Peyer's patch (tissue), 4 donors: ENCODE measurements around the gene AKAP7.

Experiments used
- CTCF ChIP-seq, 6 experiments: fragments of 450-650 bp in 4 of 6; fragments of 200-600 bp in 2 of 6; sonication (generic) in 1 of 6; IDR thresholded peaks; one replicate each; pipeline ENCODE4 v1.5.1; 2017 to 2019; ENCODE audit warnings: antibody characterized with exemption in 6 of 6, mild to moderate bottlenecking in 3 of 6, moderate library complexity in 1 of 6
- POLR2A ChIP-seq, 2 donors: fragments of 450-650 bp; IDR thresholded peaks; one replicate each; pipeline ENCODE4 v1.5.1; 2017; ENCODE audit warnings: antibody characterized with exemption in 2 of 2, mild to moderate bottlenecking in 2 of 2, moderate library complexity in 2 of 2

- no peak for TF ChIP-seq CTCF (IDR thresholded peaks at IDR 0.05)
- TF ChIP-seq POLR2A (IDR thresholded peaks at IDR 0.05), result no peak
Observed at GRCh38 chr6:131130554-131130940, 4.7 kb upstream of the AKAP7 start.
